ENCODE measurements around the gene STRADA. TPM values are rescaled to one million over a fixed set of nuclear protein-coding genes. Genes with fewer than 3 reads are reported as not detected.

The STRADA gene
- total and polyA plus RNA-seq, 10 of the 15 experiments (the other 5 are each of a cell fraction or from before 2014, with no cell fraction given), result 13.3 to 54.1 (median 44.0) TPM

GRCh38 chr17:63764716-63765115, 23.1 kb upstream of the STRADA start:
- RAD21 ChIA-PET (ENCODE audit: unreplicated experiment), result interaction anchor here (1.2 kb wide), 1 partner anchor 22 kb away, joined by 3 read pairs; no protein-coding TSS in a partner anchor
- in situ Hi-C loops (cut with MboI) (no loop called here), intact Hi-C loops (cut with micrococcal nuclease; ENCODE audit: unreplicated experiment) (no loop called here)
- WGBS (ENCODE audit: insufficient coverage, insufficient replicate concordance, low lambda C conversion rate, missing lambda C conversion rate), result 100% methylated on average over 4 of the region's 4 CpGs
- Histone ChIP-seq H3K9me3 (replicated peaks; ENCODE audit: control insufficient read depth, insufficient read depth, low read length) (no peaks in the 10 kb centered on the region), H3K4me3 (no peak overlapping the region), H3K9ac (ENCODE audit: control insufficient read depth, insufficient read depth, low read length) (no peak overlapping the region), H3K79me2 (ENCODE audit: control insufficient read depth, insufficient read depth, low read length) (peaks cover 40% of the 10 kb centered on the region), H2AFZ (ENCODE audit: control insufficient read depth, low read depth, low read length) (no peak overlapping the region), H4K20me1 (ENCODE audit: control insufficient read depth, insufficient read depth) (peaks cover 3% of the 10 kb centered on the region; the same call in 1 of the 2 replicates), H3K36me3 (ENCODE audit: control insufficient read depth in 2 of 2, insufficient read depth in 2 of 2, low read length in 1 of 2) (peaks cover 7 to 8% of the 10 kb centered on the region in 2 experiments; a peak in 3 of 4 replicates), H3K27me3 (replicated peaks in 1 of 2; ENCODE audit: control insufficient read depth in 2 of 2, insufficient read depth in 2 of 2, low read length in 1 of 2) (no peaks in the 10 kb centered on the region), H3K4me1 (ENCODE audit: control insufficient read depth, insufficient read depth, low read length) (no peaks in the 10 kb centered on the region; the same call in 1 of the 2 replicates), H3K27ac (ENCODE audit: control insufficient read depth, insufficient read depth) (no peak overlapping the region), H3K4me2 (ENCODE audit: control insufficient read depth, insufficient read depth) (no peak overlapping the region)
- CTCF ChIA-PET, result interaction anchor here (0.9 to 1.2 kb wide), 4 partner anchors 11 to 103 kb away, joined by 3 to 5 read pairs (median 4); no protein-coding TSS in a partner anchor
- DNase-seq (ENCODE audit: low read depth, low spot score) (no peak), FAIRE-seq (no peak), ATAC-seq (no peak)
- POLR2A ChIA-PET, result interaction anchor here (0.9 to 2.2 kb wide), 4 partner anchors 10 to 72 kb away, joined by 3 to 15 read pairs (median 4); partner anchors contain the start of genes CCDC47 and DDX42
- SMC1A ChIA-PET (ENCODE audit: uncharacterized antibody, unreplicated experiment), result interaction anchor here (1.0 to 1.9 kb wide), 7 partner anchors 10 to 51 kb away, joined by 3 to 6 read pairs (median 4); no protein-coding TSS in a partner anchor
- BruUV-seq (replicated peaks), result no TSS peak
- TF ChIP-seq, protein P1, sequence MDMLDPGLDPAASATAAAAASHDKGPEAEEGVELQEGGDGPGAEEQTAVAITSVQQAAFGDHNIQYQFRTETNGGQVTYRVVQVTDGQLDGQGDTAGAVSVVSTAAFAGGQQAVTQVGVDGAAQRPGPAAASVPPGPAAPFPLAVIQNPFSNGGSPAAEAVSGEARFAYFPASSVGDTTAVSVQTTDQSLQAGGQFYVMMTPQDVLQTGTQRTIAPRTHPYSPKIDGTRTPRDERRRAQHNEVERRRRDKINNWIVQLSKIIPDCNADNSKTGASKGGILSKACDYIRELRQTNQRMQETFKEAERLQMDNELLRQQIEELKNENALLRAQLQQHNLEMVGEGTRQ (IDR thresholded peaks at IDR 0.05; ENCODE audit: borderline replicate concordance, low read depth, low read length), result no peak
- TF ChIP-seq HCFC1 (IDR thresholded peaks at IDR 0.05; ENCODE audit: low read length) (no peak), MTA3 (IDR thresholded peaks at IDR 0.05; ENCODE audit: borderline replicate concordance, low read length) (no peak), ZZZ3 (IDR thresholded peaks at IDR 0.05; ENCODE audit: control insufficient read depth, insufficient read length, low read depth) (no peak), RELB (IDR thresholded peaks at IDR 0.05; ENCODE audit: low read depth) (no peak), ESRRA (IDR thresholded peaks at IDR 0.05; ENCODE audit: low read length) (no peak), NBN (IDR thresholded peaks at IDR 0.05) (no peak), HDGF (IDR thresholded peaks at IDR 0.05) (no peak), BCL11A (IDR thresholded peaks at IDR 0.05; ENCODE audit: low read depth, low read length) (no peak), GATAD2B (conservative IDR thresholded peaks at IDR 0.05; ENCODE audit: low read depth) (no peak), SRF (IDR thresholded peaks at IDR 0.05; ENCODE audit: low read depth in 2 of 2, low read length in 2 of 2) (no peak)
- TF ChIP-seq, protein P2, sequence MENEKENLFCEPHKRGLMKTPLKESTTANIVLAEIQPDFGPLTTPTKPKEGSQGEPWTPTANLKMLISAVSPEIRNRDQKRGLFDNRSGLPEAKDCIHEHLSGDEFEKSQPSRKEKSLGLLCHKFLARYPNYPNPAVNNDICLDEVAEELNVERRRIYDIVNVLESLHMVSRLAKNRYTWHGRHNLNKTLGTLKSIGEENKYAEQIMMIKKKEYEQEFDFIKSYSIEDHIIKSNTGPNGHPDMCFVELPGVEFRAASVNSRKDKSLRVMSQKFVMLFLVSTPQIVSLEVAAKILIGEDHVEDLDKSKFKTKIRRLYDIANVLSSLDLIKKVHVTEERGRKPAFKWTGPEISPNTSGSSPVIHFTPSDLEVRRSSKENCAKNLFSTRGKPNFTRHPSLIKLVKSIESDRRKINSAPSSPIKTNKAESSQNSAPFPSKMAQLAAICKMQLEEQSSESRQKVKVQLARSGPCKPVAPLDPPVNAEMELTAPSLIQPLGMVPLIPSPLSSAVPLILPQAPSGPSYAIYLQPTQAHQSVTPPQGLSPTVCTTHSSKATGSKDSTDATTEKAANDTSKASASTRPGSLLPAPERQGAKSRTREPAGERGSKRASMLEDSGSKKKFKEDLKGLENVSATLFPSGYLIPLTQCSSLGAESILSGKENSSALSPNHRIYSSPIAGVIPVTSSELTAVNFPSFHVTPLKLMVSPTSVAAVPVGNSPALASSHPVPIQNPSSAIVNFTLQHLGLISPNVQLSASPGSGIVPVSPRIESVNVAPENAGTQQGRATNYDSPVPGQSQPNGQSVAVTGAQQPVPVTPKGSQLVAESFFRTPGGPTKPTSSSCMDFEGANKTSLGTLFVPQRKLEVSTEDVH (IDR thresholded peaks at IDR 0.05; ENCODE audit: low read depth, partially characterized antibody), result no peak
- TF ChIP-seq, protein P3, sequence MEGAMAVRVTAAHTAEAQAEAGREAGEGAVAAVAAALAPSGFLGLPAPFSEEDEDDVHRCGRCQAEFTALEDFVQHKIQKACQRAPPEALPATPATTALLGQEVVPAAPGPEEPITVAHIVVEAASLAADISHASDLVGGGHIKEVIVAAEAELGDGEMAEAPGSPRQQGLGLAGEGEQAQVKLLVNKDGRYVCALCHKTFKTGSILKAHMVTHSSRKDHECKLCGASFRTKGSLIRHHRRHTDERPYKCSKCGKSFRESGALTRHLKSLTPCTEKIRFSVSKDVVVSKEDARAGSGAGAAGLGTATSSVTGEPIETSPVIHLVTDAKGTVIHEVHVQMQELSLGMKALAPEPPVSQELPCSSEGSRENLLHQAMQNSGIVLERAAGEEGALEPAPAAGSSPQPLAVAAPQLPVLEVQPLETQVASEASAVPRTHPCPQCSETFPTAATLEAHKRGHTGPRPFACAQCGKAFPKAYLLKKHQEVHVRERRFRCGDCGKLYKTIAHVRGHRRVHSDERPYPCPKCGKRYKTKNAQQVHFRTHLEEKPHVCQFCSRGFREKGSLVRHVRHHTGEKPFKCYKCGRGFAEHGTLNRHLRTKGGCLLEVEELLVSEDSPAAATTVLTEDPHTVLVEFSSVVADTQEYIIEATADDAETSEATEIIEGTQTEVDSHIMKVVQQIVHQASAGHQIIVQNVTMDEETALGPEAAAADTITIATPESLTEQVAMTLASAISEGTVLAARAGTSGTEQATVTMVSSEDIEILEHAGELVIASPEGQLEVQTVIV (IDR thresholded peaks at IDR 0.05; ENCODE audit: borderline replicate concordance, partially characterized antibody), result no peak
